ENCODE results near the gene ZNF446. TPM values are rescaled to one million over a fixed set of nuclear protein-coding genes. Genes with fewer than 3 reads are reported as not detected.

ZNF446 gene
- total RNA-seq, 1 donor from 2014 or later = 7.1 TPM

Other genes with a start within 250 kb of the ZNF446 start
- gene ZNF544, start 247.4 kb upstream of the ZNF446 start, total RNA-seq = 57.9 and 67.4 TPM in 2 replicates
- 5.6 and 6.1 TPM in 2 replicates for gene ZNF8, start 197.4 kb upstream of the ZNF446 start, total RNA-seq
- gene ERVK3-1, start 171.0 kb upstream of the ZNF446 start, total RNA-seq = 24.1 and 31.8 TPM in 2 replicates
- gene ZSCAN22, start 149.4 kb upstream of the ZNF446 start, total RNA-seq = 3.4 and 3.7 TPM in 2 replicates
- 0.37 and 12.4 TPM in 2 replicates for gene A1BG, start 122.9 kb upstream of the ZNF446 start, total RNA-seq
- 1.3 and 2.9 TPM in 2 replicates for gene ZNF497, start 113.6 kb upstream of the ZNF446 start, total RNA-seq
- gene ZNF837, start 95.3 kb upstream of the ZNF446 start, total RNA-seq = 3.5 and 4.1 TPM in 2 replicates
- gene RPS5, start 89.1 kb upstream of the ZNF446 start, total RNA-seq = 1,348 and 2,550 TPM in 2 replicates
- gene RNF225, start 80.7 kb upstream of the ZNF446 start, total RNA-seq = not detected in 2 replicates
- gene ZNF584, start 67.7 kb upstream of the ZNF446 start, total RNA-seq = 8.2 and 12.0 TPM in 2 replicates
- gene ZNF132, start 36.2 kb upstream of the ZNF446 start, total RNA-seq = 7.5 and 7.6 TPM in 2 replicates
- gene ZNF324B, start 24.7 kb upstream of the ZNF446 start, total RNA-seq = 7.8 and 8.2 TPM in 2 replicates
- 13.1 and 18.5 TPM in 2 replicates for gene ZNF324, start 9.3 kb upstream of the ZNF446 start, total RNA-seq
- 3.7 and 4.1 TPM in 2 replicates for gene SLC27A5, start 35.6 kb downstream of the ZNF446 start, total RNA-seq
- gene ZBTB45, start 43.5 kb downstream of the ZNF446 start, total RNA-seq = 6.1 and 9.3 TPM in 2 replicates
- gene TRIM28, start 67.7 kb downstream of the ZNF446 start, total RNA-seq = 259 and 492 TPM in 2 replicates
- gene CHMP2A, start 78.8 kb downstream of the ZNF446 start, total RNA-seq = 84.6 and 107 TPM in 2 replicates
- 58.9 and 67.6 TPM in 2 replicates for gene UBE2M, start 82.3 kb downstream of the ZNF446 start, total RNA-seq
- gene MZF1, start 97.0 kb downstream of the ZNF446 start, total RNA-seq = 14.5 and 15.8 TPM in 2 replicates